ENCODE results near the gene ALMS1.

The ALMS1 gene

GRCh38 chr2:73406996-73407395 is 21.4 kb downstream of the ALMS1 start:
- Histone ChIP-seq H3K9me2 (replicated peaks; ENCODE audit: insufficient read depth, low read length) (no peaks in the 10 kb centered on the region), H3K4me2 (ENCODE audit: low read depth, low read length, poor library complexity, severe bottlenecking) (no peak overlapping the region), H3K27ac (ENCODE audit: low read depth, low read length) (no peak overlapping the region), H3K9ac (ENCODE audit: low read length) (no peak overlapping the region), H3K79me2 (ENCODE audit: insufficient read depth, low read length) (peaks cover 30% of the 10 kb centered on the region; the same call in 1 of the 2 replicates), H2AFZ (ENCODE audit: low read depth, low read length, severe bottlenecking) (no peak overlapping the region), H4K20me1 (ENCODE audit: low read depth, low read length) (no peaks in the 10 kb centered on the region), H3K4me3 (ENCODE audit: insufficient read depth, low read length, poor library complexity, severe bottlenecking) (no peak overlapping the region), H3K9me3 (ENCODE audit: insufficient read depth, low read length) (no peaks in the 10 kb centered on the region; the same call in 1 of the 2 replicates), H3F3A (ENCODE audit: insufficient read depth) (no peaks in the 10 kb centered on the region), H3K36me3 (ENCODE audit: low read length) (no peaks in the 10 kb centered on the region; the same call in 1 of the 2 replicates), H3K27me3 (ENCODE audit: low read length) (no peaks in the 10 kb centered on the region)
- TF ChIP-seq EZH2phosphoT487 (conservative IDR thresholded peaks at IDR 0.05; ENCODE audit: low read length) (no peak), CTCF (IDR thresholded peaks at IDR 0.05; ENCODE audit: insufficient read depth, low read length, poor library complexity, severe bottlenecking) (no peak)

DNA sequence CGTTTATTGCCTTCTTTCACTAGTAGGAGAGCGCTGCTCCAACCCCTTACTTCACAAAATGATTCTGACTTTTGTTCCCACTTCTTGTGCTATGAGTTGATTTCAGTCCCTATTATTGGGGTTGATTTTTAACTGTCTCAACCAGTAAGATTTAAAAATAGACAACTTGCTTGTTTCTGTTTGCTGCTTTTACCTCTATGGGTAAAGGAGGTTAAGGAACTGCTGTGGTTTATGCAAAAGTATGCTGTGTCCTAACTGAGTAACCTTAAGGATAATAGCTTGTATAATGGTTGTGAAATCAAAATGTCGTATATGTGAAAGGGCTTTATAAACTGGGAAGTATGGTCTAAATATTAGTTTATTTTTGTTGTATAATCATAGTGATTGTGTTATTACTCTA is 22.6 kb downstream of the ALMS1 start:
- Histone ChIP-seq H3K4me3 (ENCODE audit: insufficient read depth, low read length, poor library complexity, severe bottlenecking) (no peak overlapping the region), H2AFZ (ENCODE audit: low read depth, low read length, severe bottlenecking) (no peak overlapping the region), H3K9me3 (ENCODE audit: insufficient read depth, low read length) (no peaks in the 10 kb centered on the region; the same call in 1 of the 2 replicates), H3F3A (ENCODE audit: insufficient read depth) (no peaks in the 10 kb centered on the region), H3K4me2 (ENCODE audit: low read depth, low read length, poor library complexity, severe bottlenecking) (no peak overlapping the region), H4K20me1 (ENCODE audit: low read depth, low read length) (no peaks in the 10 kb centered on the region), H3K36me3 (ENCODE audit: low read length) (no peaks in the 10 kb centered on the region; the same call in 1 of the 2 replicates), H3K27ac (ENCODE audit: low read depth, low read length) (no peak overlapping the region), H3K79me2 (ENCODE audit: insufficient read depth, low read length) (peaks cover 30% of the 10 kb centered on the region; the same call in 1 of the 2 replicates), H3K27me3 (ENCODE audit: low read length) (no peaks in the 10 kb centered on the region), H3K9ac (ENCODE audit: low read length) (no peak overlapping the region), H3K9me2 (replicated peaks; ENCODE audit: insufficient read depth, low read length) (no peaks in the 10 kb centered on the region)
- TF ChIP-seq CTCF (IDR thresholded peaks at IDR 0.05; ENCODE audit: insufficient read depth, low read length, poor library complexity, severe bottlenecking) (no peak), EZH2phosphoT487 (conservative IDR thresholded peaks at IDR 0.05; ENCODE audit: low read length) (no peak)

DNA sequence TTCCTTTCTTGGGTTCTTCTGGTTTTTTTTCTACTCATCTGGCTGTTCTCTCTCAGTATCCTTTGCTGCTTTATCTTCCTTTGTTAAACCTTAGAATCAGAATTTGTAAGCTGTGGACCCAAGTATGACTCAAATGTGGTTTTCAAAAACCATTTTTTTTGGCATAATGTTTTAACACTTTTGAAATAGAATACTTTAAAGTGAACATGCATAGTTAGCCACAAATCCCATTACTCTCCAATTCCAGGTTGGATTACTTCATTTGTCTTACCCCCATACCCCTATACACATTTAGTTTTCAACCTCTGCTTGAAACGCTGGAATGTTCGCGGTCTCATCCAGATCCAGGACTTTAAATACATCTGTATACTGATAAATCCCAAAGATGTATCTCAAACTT is 29.1 kb downstream of the ALMS1 start:
- no peaks in the 10 kb centered on the region for H3F3A ChIP-seq (ENCODE audit: insufficient read depth)
- H2AFZ ChIP-seq (ENCODE audit: low read depth, low read length, severe bottlenecking): no peak overlapping the region
- no peak overlapping the region for H3K4me2 ChIP-seq (ENCODE audit: low read depth, low read length, poor library complexity, severe bottlenecking)
- peaks cover 8% of the 10 kb centered on the region; the same call in 1 of the 2 replicates for H4K20me1 ChIP-seq (ENCODE audit: low read depth, low read length)
- no peak overlapping the region for H3K4me3 ChIP-seq (ENCODE audit: insufficient read depth, low read length, poor library complexity, severe bottlenecking)
- H3K36me3 ChIP-seq (ENCODE audit: low read length): 0 out of 2 replicates have a peak, but pooled peaks cover 3% of the 10 kb centered on the region
- no peak overlapping the region for H3K27ac ChIP-seq (ENCODE audit: low read depth, low read length)
- H3K9me3 ChIP-seq (ENCODE audit: insufficient read depth, low read length): no peaks in the 10 kb centered on the region
- H3K79me2 ChIP-seq (ENCODE audit: insufficient read depth, low read length): peaks cover 7% of the 10 kb centered on the region; the same call in 1 of the 2 replicates
- no peak for TF ChIP-seq EZH2phosphoT487 (conservative IDR thresholded peaks at IDR 0.05; ENCODE audit: low read length)
- TF ChIP-seq CTCF (IDR thresholded peaks at IDR 0.05; ENCODE audit: insufficient read depth, low read length, poor library complexity, severe bottlenecking): no peak
- no peaks in the 10 kb centered on the region for H3K27me3 ChIP-seq (ENCODE audit: low read length)
- no peaks in the 10 kb centered on the region for H3K9me2 ChIP-seq (replicated peaks; ENCODE audit: insufficient read depth, low read length)
- H3K9ac ChIP-seq (ENCODE audit: low read length): no peak overlapping the region
